ENCODE results near the gene RALBP1.

The RALBP1 gene

GRCh38 chr18:9513971-9514512 is 38.7 kb downstream of the RALBP1 start:
- no peak for DNase-seq

- no peak for DNase-seq
These were observed 41.2 kb downstream of the RALBP1 start for GRCh38 chr18:9516437-9517064.

- no peak for DNase-seq
These were observed 42.6 kb downstream of the RALBP1 start for GRCh38 chr18:9517869-9518268.

- no peak for DNase-seq
These were observed 44.1 kb downstream of the RALBP1 start for GRCh38 chr18:9519399-9519798.

- DNase-seq, result no peak
These were observed 45.4 kb downstream of the RALBP1 start for GRCh38 chr18:9520666-9521065.

- DNase-seq, result no peak
These were observed 46.5 kb downstream of the RALBP1 start for GRCh38 chr18:9521770-9522169.

GRCh38 chr18:9522952-9523351 is 47.6 kb downstream of the RALBP1 start:
- DNase-seq, result no peak

- DNase-seq, result no peak
These were observed 51.1 kb downstream of the RALBP1 start for GRCh38 chr18:9526458-9526857.

GRCh38 chr18:9530226-9531009 is 55.1 kb downstream of the RALBP1 start:
- no peak for DNase-seq

- DNase-seq, result no peak
These were observed 56.6 kb downstream of the RALBP1 start for GRCh38 chr18:9531791-9532410.

GRCh38 chr18:9534844-9535243 is 59.5 kb downstream of the RALBP1 start:
- no peak for DNase-seq

- DNase-seq, result no peak
These were observed 60.2 kb downstream of the RALBP1 start for GRCh38 chr18:9535430-9535991.

GRCh38 chr18:9536354-9537152 is 61.2 kb downstream of the RALBP1 start:
- DNase-seq, result no peak

- DNase-seq, result no peak
These were observed 62.4 kb downstream of the RALBP1 start for GRCh38 chr18:9537677-9538076.

- no peak for DNase-seq
These were observed 64.0 kb downstream of the RALBP1 start for GRCh38 chr18:9539283-9539682.

GRCh38 chr18:9539938-9540337 is 64.6 kb downstream of the RALBP1 start:
- no peak for DNase-seq

- DNase-seq, result no peak
These were observed 67.6 kb downstream of the RALBP1 start for GRCh38 chr18:9542924-9543323.

- no peak for DNase-seq
These were observed 69.7 kb downstream of the RALBP1 start for GRCh38 chr18:9545029-9545428.

GRCh38 chr18:9546468-9546867 is 71.2 kb downstream of the RALBP1 start:
- no peak for DNase-seq

GRCh38 chr18:9547782-9548181 is 72.5 kb downstream of the RALBP1 start:
- no peak for DNase-seq

- DNase-seq, result no peak
These were observed 74.1 kb downstream of the RALBP1 start for GRCh38 chr18:9549405-9549804.

- DNase-seq, result no peak
These were observed 75.1 kb downstream of the RALBP1 start for GRCh38 chr18:9550429-9550828.

GRCh38 chr18:9552191-9552590 is 76.9 kb downstream of the RALBP1 start:
- no peak for DNase-seq
